GM18505 (cell line): ENCODE data around the gene ITGA7.

ENCODE experiments used
- ATAC-seq: cut with Tn5 transposase; IDR thresholded peaks from one replicate; pipeline ENCODE4 v1.9.1; 2021; ENCODE audit not compliant: unreplicated experiment
- POLR2A ChIP-seq: IDR thresholded peaks from 4 replicates; pipeline ENCODE4 v1.6.1; 2011; ENCODE audit warnings: borderline replicate concordance; ENCODE audit not compliant: insufficient read depth, insufficient read length; ENCODE audit errors: extremely low read depth

Gene ITGA7

GRCh38 chr12:55696796-55697462 lies 10.8 kb downstream of the ITGA7 start:
- no peak for TF ChIP-seq POLR2A
- ATAC-seq = no peak

- ATAC-seq = no peak
- no peak for TF ChIP-seq POLR2A
These were observed 11.6 kb downstream of the ITGA7 start for GRCh38 chr12:55696141-55696540.

GRCh38 chr12:55695349-55695748 lies 12.4 kb downstream of the ITGA7 start:
- no peak for ATAC-seq
- no peak for TF ChIP-seq POLR2A

GRCh38 chr12:55694651-55695050 lies 13.1 kb downstream of the ITGA7 start:
- TF ChIP-seq POLR2A = no peak
- no peak for ATAC-seq

GRCh38 chr12:55694188-55694515 lies 13.6 kb downstream of the ITGA7 start:
- no peak for TF ChIP-seq POLR2A
- no peak for ATAC-seq

GRCh38 chr12:55693323-55694187 lies 14.1 kb downstream of the ITGA7 start:
- no peak for ATAC-seq
- TF ChIP-seq POLR2A = no peak

GRCh38 chr12:55692631-55693322 lies 14.9 kb downstream of the ITGA7 start:
- ATAC-seq = no peak
- TF ChIP-seq POLR2A = no peak

- ATAC-seq = no peak
- TF ChIP-seq POLR2A = no peak
These were observed 18.7 kb downstream of the ITGA7 start for GRCh38 chr12:55688716-55689655.

- ATAC-seq = peak; percentile 53
- TF ChIP-seq POLR2A = no peak
These were observed 20.0 kb downstream of the ITGA7 start for GRCh38 chr12:55687746-55688145.

- ATAC-seq = no peak
These were observed 21.2 kb downstream of the ITGA7 start for GRCh38 chr12:55686366-55687010.

GRCh38 chr12:55685671-55686070 lies 22.0 kb downstream of the ITGA7 start:
- no peak for ATAC-seq
- no peak for TF ChIP-seq POLR2A

More at GRCh38 chr12:55686366-55687010, 21.2 kb downstream of the ITGA7 start:
- TF ChIP-seq POLR2A = no peak

GRCh38 chr12:55684761-55685370 lies 22.8 kb downstream of the ITGA7 start:
- TF ChIP-seq POLR2A = no peak
- no peak for ATAC-seq
